GM23248 (cell line): Measurements from ENCODE around the gene RPEL1.

Experiments used
- EZH2 ChIP-seq: fragments of 200-600 bp; sonication (generic); IDR thresholded peaks from 2 replicates; pipeline ENCODE4 v1.6.1; 2018; ENCODE audit warnings: antibody characterized with exemption, mild to moderate bottlenecking; ENCODE audit not compliant: insufficient read depth, poor library complexity, severe bottlenecking
- EZH2phosphoT487 ChIP-seq: fragments of 200-600 bp; sonication (generic); IDR thresholded peaks from 2 replicates; pipeline ENCODE4 v1.6.1; 2018; ENCODE audit warnings: antibody characterized with exemption, moderate library complexity, mild to moderate bottlenecking, low read depth; ENCODE audit not compliant: insufficient read depth

GRCh38 chr10:103246324-103246723, 637 bp downstream of the RPEL1 start:
- TF ChIP-seq EZH2 (no peak), EZH2phosphoT487 (no peak)
